Naive thymus-derived CD4-positive, alpha-beta T cell (primary cell): ENCODE results near the gene HM13. TPM values are rescaled to one million over a fixed set of nuclear protein-coding genes. Genes with fewer than 3 reads are reported as not detected.

Experiments used
- ATAC-seq: fragments of 150-1000 bp; cut with Tn5 transposase; 2 replicates; pipeline ENCODE4 v1.10.0; 2021; ENCODE audit warnings: mild to moderate bottlenecking, moderate library complexity
- CTCF ChIA-PET: fragments of 350-600 bp; sonication (Branson Sonifier 250); formaldehyde crosslinking; loops from one replicate; lab custom pipeline; 2021; ENCODE audit warnings: antibody characterized with exemption; lab: Charles Lee
- POLR2A ChIA-PET: fragments of 350-600 bp; sonication (Branson Sonifier 250); formaldehyde crosslinking; loops from one replicate; lab custom pipeline; 2021; ENCODE audit warnings: antibody characterized with exemption, inconsistent platforms; lab: Charles Lee
- DNase-seq, 9 donors: peaks; one replicate each; pipeline versions ENCODE4 v3.0.0 to v3.0.0-alpha.2; 2020 to 2022; ENCODE audit warnings: mixed read lengths in 1 of 9
- H3K27ac ChIP-seq: one replicate; pipeline ENCODE4 v1.7.0; 2013; ENCODE audit warnings: mild to moderate bottlenecking, low read depth, low read length, moderate library complexity
- H3K27me3 ChIP-seq, 2 donors: one replicate each; pipeline ENCODE4 v1.7.0; 2013; ENCODE audit warnings: low read length in 2 of 2, mild to moderate bottlenecking in 2 of 2, moderate library complexity in 2 of 2; ENCODE audit not compliant: control insufficient read depth in 2 of 2, insufficient read depth in 2 of 2
- H3K36me3 ChIP-seq, 3 experiments: 1 replicate in 2 of 3; 2 replicates in 1 of 3; pipeline ENCODE4 v1.7.0; 2013; ENCODE audit warnings: low read length in 3 of 3, mild to moderate bottlenecking in 3 of 3, moderate library complexity in 1 of 3; ENCODE audit not compliant: insufficient read depth in 3 of 3, control insufficient read depth in 2 of 3
- H3K4me1 ChIP-seq, 2 donors: one replicate each; pipeline ENCODE4 v1.7.0; 2013; ENCODE audit warnings: low read length in 2 of 2, mild to moderate bottlenecking in 2 of 2, moderate library complexity in 1 of 2; ENCODE audit not compliant: control insufficient read depth in 2 of 2, insufficient read depth in 2 of 2
- H3K4me3 ChIP-seq: 2 replicates; pipeline ENCODE4 v1.7.0; 2013; ENCODE audit warnings: mild to moderate bottlenecking, low read length
- H3K9me3 ChIP-seq, 3 experiments: 1 replicate in 2 of 3; 2 replicates in 1 of 3; pipeline ENCODE4 v1.7.0; 2013; ENCODE audit warnings: low read length in 3 of 3; ENCODE audit not compliant: control insufficient read depth in 2 of 3
- H3K27ac Mint-ChIP-seq, 9 donors: one replicate each; pipeline ENCODE4 v1.8.0; 2020 to 2022; ENCODE audit warnings: mixed read lengths in 9 of 9, mild to moderate bottlenecking in 8 of 9, moderate library complexity in 5 of 9, inconsistent platforms in 2 of 9
- H3K27me3 Mint-ChIP-seq, 5 donors: one replicate each; pipeline ENCODE4 v1.8.0; 2021 to 2022; ENCODE audit warnings: mixed read lengths in 5 of 5, mild to moderate bottlenecking in 1 of 5
- H3K36me3 Mint-ChIP-seq, 5 donors: one replicate each; pipeline ENCODE4 v1.8.0; 2020 to 2022; ENCODE audit warnings: mixed read lengths in 5 of 5, mild to moderate bottlenecking in 3 of 5, inconsistent platforms in 1 of 5
- H3K4me1 Mint-ChIP-seq, 7 donors: one replicate each; pipeline ENCODE4 v1.8.0; 2020 to 2022; ENCODE audit warnings: mixed read lengths in 7 of 7, mild to moderate bottlenecking in 3 of 7, inconsistent platforms in 1 of 7
- H3K4me3 Mint-ChIP-seq, 10 donors: one replicate each; pipeline ENCODE4 v1.8.0; 2020 to 2022; ENCODE audit warnings: mild to moderate bottlenecking in 10 of 10, mixed read lengths in 10 of 10, moderate library complexity in 6 of 10, inconsistent platforms in 2 of 10
- H3K9me3 Mint-ChIP-seq, 11 donors: one replicate each; pipeline ENCODE4 v1.8.0; 2020 to 2022; ENCODE audit warnings: mixed read lengths in 11 of 11, mild to moderate bottlenecking in 4 of 11, inconsistent platforms in 1 of 11, moderate library complexity in 1 of 11
- intact Hi-C, 2 donors: fragments of 100-400 bp; cut with micrococcal nuclease; formaldehyde crosslinking; loops; one replicate each; pipeline ENCODE4 v1.15.1; 2023
- polyA plus RNA-seq, 2 donors: library from polyadenylated mRNA; unstranded; fragments of 300-500 nt; fragmentation: Illumina TruSeq; gene quantifications; one replicate each; pipeline ENCODE4 v1.2.3, GENCODE V29; 2021
- total RNA-seq, 6 experiments: library from RNA in 5 of 6; stranded (reverse) in 5 of 6; gene quantifications; 1 replicate in 5 of 6; 2 replicates in 1 of 6; pipeline ENCODE4 v1.2.3 and lab custom pipeline; 2021 to 2026

Gene HM13
- total and polyA plus RNA-seq, 7 experiments from 2014 or later, result 102 to 197 (median 133) TPM

- Histone ChIP-seq H3K4me3 (no peak within 1 kb of the TSS), H3K9me3 (no peaks in the 10 kb centered on the region), H3K36me3 (no peaks in the 10 kb centered on the region), H3K4me1 (no peaks in the 10 kb centered on the region), H3K27me3 (peaks cover 0 to 5% of the 10 kb centered on the region in 2 donors), H3K27ac (no peak within 1 kb of the TSS)
- Mint-ChIP-seq H3K36me3 (peaks cover 0 to 6% (median 4%) of the 10 kb centered on the region in 5 donors), H3K4me1 (peaks cover 0 to 13% (median 3%) of the 10 kb centered on the region in 7 donors), H3K9me3 (peaks cover 0 to 11% (median 4%) of the 10 kb centered on the region in 11 donors), H3K27ac (no peak within 1 kb of the TSS), H3K4me3 (peak within 1 kb of the TSS in 3 of 10 donors; percentile 18 to 45 (median 25)), H3K27me3 (peaks cover 36 to 57% (median 51%) of the 10 kb centered on the region in 5 donors)
- no peak for DNase-seq
- intact Hi-C loops, result no loop called here
- ChIA-PET CTCF (no interaction called here), POLR2A (no interaction called here)
- peak; percentile 46 for ATAC-seq
Measured at GRCh38 chr20:31474758-31475427, 39.3 kb upstream of the HM13 start, which contains the start of the genes DEFB124 and REM1. Gene DEFB124, minus strand, starts transcription at chr20:31475127. Its CDS starts 2,114 bp downstream, at chr20:31473013. Gene REM1, plus strand, starts transcription at chr20:31475288. Its CDS starts 1,158 bp downstream, at chr20:31476446.

DNA sequence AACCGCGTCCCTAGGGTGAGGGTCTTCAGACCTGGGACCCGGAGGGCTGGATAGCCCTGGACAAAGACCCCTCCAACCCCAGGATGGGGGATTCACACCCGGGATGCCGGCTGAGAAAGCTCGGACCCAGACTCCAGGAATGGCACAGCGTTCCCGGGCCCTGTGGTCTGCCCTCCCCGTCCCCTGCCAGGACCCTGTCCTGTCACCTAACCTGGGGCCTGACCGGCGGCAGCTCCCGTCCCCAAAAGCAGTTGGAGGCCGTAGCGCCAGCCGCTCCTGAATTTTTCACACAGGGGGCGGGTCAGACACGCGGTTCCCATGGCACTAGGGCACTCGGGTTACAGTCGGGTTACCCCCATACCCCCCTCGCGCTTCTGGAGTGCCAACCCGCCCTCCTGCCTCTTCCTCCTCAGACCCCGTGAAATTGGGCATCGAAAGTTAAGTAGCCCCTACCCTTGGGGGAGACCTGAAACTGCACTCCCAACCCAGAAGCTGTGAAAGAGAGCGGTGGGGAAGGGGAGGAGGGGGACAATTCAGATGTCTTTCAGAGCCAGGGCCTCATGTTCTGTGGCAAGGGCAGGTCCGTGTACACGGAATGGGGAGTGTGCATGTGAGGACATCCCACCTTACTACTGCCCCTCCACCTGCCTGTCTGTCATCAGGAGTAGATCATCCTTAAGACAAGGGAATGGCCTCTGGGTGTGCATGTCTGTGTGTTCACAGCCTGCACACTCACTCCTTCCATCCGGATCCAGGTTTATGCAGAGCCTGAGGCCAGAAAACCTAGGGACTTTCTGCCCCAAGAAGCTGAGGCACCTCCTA lies 38.6 kb upstream of the HM13 start:
- H3K36me3 Mint-ChIP-seq, result peaks cover 0 to 6% (median 4%) of the 10 kb centered on the region in 5 donors
- no peak overlapping the region for H3K4me3 ChIP-seq
- ATAC-seq, result no peak
- H3K4me1 ChIP-seq, result no peaks in the 10 kb centered on the region
- H3K36me3 ChIP-seq, result no peaks in the 10 kb centered on the region
- H3K27ac Mint-ChIP-seq, result no peak overlapping the region
- no peaks in the 10 kb centered on the region for H3K9me3 ChIP-seq
- H3K27me3 Mint-ChIP-seq, result peaks cover 36 to 57% (median 51%) of the 10 kb centered on the region in 5 donors
- intact Hi-C loops, result no loop called here
- no peak for DNase-seq
- peaks cover 0 to 5% of the 10 kb centered on the region in 2 donors for H3K27me3 ChIP-seq
- H3K4me3 Mint-ChIP-seq, result peak overlapping the region in 2 of 10 donors; percentile 25 to 45
- H3K9me3 Mint-ChIP-seq, result peaks cover 0 to 11% (median 4%) of the 10 kb centered on the region in 11 donors
- ChIA-PET CTCF (no interaction called here), POLR2A (no interaction called here)
- peaks cover 0 to 13% (median 3%) of the 10 kb centered on the region in 7 donors for H3K4me1 Mint-ChIP-seq
- H3K27ac ChIP-seq, result no peak overlapping the region

DNA sequence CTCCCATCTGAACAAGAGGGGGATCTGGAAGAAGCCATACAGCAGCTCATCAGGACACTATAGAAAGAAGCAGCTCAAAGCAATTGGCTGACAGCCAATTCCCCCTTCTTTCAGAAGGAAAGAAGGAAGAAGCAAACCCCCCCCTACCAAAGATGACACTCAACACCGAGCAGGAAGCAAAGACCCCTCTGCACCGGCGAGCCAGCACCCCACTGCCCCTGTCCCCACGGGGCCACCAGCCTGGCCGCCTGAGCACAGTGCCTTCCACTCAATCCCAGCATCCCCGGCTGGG lies 38.0 kb upstream of the HM13 start:
- Histone ChIP-seq H3K27ac (no peak overlapping the region), H3K36me3 (no peaks in the 10 kb centered on the region), H3K9me3 (no peaks in the 10 kb centered on the region), H3K4me3 (no peak overlapping the region), H3K27me3 (peaks cover 0 to 5% of the 10 kb centered on the region in 2 donors), H3K4me1 (no peaks in the 10 kb centered on the region)
- Mint-ChIP-seq H3K9me3 (peaks cover 0 to 11% (median 4%) of the 10 kb centered on the region in 11 donors), H3K4me3 (no peak overlapping the region), H3K27ac (no peak overlapping the region), H3K4me1 (peaks cover 0 to 13% (median 3%) of the 10 kb centered on the region in 7 donors), H3K27me3 (peaks cover 37 to 57% (median 52%) of the 10 kb centered on the region in 5 donors), H3K36me3 (peaks cover 0 to 6% (median 4%) of the 10 kb centered on the region in 5 donors)
- DNase-seq, result no peak
- intact Hi-C loops, result no loop called here
- ATAC-seq, result no peak
- ChIA-PET POLR2A (no interaction called here), CTCF (no interaction called here)

GRCh38 chr20:31476643-31477215 lies 37.5 kb upstream of the HM13 start:
- Mint-ChIP-seq H3K9me3 (peaks cover 0 to 11% (median 4%) of the 10 kb centered on the region in 11 donors), H3K27me3 (peaks cover 39 to 61% (median 55%) of the 10 kb centered on the region in 5 donors), H3K36me3 (peaks cover 0 to 6% (median 4%) of the 10 kb centered on the region in 5 donors), H3K27ac (no peak overlapping the region), H3K4me1 (peaks cover 0 to 13% (median 3%) of the 10 kb centered on the region in 7 donors), H3K4me3 (no peak overlapping the region)
- DNase-seq (no peak), ATAC-seq (no peak)
- POLR2A ChIA-PET, result no interaction called here
- Histone ChIP-seq H3K4me1 (no peaks in the 10 kb centered on the region), H3K27me3 (peaks cover 0 to 5% of the 10 kb centered on the region in 2 donors), H3K27ac (no peak overlapping the region), H3K4me3 (no peak overlapping the region), H3K9me3 (no peaks in the 10 kb centered on the region), H3K36me3 (no peaks in the 10 kb centered on the region)
- intact Hi-C loops, result no loop called here
- CTCF ChIA-PET, result interaction anchor here (0.7 kb wide), 1 partner anchor 10 kb away, joined by 3 read pairs; no protein-coding TSS in a partner anchor

DNA sequence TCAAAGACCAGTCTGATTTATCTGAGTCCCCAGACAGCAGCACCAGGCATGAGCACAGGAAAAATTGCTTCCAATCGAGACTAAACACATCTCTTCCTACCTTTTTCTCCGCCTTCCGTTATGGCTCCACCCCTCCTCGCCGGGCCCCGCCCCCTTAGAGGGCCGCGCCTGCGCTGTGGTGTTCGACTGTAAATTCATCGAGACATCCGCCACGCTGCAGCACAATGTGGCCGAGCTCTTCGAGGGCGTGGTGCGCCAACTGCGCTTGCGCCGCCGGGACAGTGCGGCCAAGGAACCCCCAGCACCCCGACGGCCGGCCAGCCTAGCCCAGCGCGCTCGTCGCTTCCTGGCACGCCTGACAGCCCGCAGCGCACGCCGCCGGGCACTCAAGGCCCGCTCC lies 30.2 kb upstream of the HM13 start:
- peaks cover 0 to 14% (median 0%) of the 10 kb centered on the region in 7 donors for H3K4me1 Mint-ChIP-seq
- no peaks in the 10 kb centered on the region for H3K4me1 ChIP-seq
- H3K27me3 Mint-ChIP-seq, result peaks cover 23 to 39% (median 31%) of the 10 kb centered on the region in 5 donors
- H3K9me3 Mint-ChIP-seq, result peaks cover 0 to 3% (median 0%) of the 10 kb centered on the region in 11 donors
- ATAC-seq, result no peak
- ChIA-PET POLR2A (no interaction called here), CTCF (no interaction called here)
- peak in 2 of 9 donors; percentile 9 to 10 for DNase-seq
- H3K27me3 ChIP-seq, result peaks cover 0 to 3% of the 10 kb centered on the region in 2 donors
- peaks cover 0 to 6% (median 0%) of the 10 kb centered on the region in 5 donors for H3K36me3 Mint-ChIP-seq
- intact Hi-C loops, result no loop called here
- no peak overlapping the region for H3K27ac Mint-ChIP-seq
- no peaks in the 10 kb centered on the region for H3K36me3 ChIP-seq
- no peak overlapping the region for H3K4me3 Mint-ChIP-seq
- H3K27ac ChIP-seq, result no peak overlapping the region
- no peak overlapping the region for H3K4me3 ChIP-seq
- H3K9me3 ChIP-seq, result no peaks in the 10 kb centered on the region

- Mint-ChIP-seq H3K9me3 (peaks cover 0 to 3% (median 0%) of the 10 kb centered on the region in 11 donors), H3K27ac (no peak overlapping the region), H3K27me3 (peaks cover 23 to 39% (median 27%) of the 10 kb centered on the region in 5 donors), H3K4me1 (peaks cover 0 to 14% (median 0%) of the 10 kb centered on the region in 7 donors), H3K4me3 (no peak overlapping the region), H3K36me3 (peaks cover 0 to 6% (median 0%) of the 10 kb centered on the region in 5 donors)
- Histone ChIP-seq H3K4me3 (no peak overlapping the region), H3K4me1 (no peaks in the 10 kb centered on the region), H3K27ac (no peak overlapping the region), H3K27me3 (peaks cover 0 to 3% of the 10 kb centered on the region in 2 donors), H3K9me3 (no peaks in the 10 kb centered on the region), H3K36me3 (no peaks in the 10 kb centered on the region)
- DNase-seq (no peak), ATAC-seq (no peak)
- POLR2A ChIA-PET, result no interaction called here
- CTCF ChIA-PET, result no interaction called here
- intact Hi-C loops, result no loop called here
Measured at GRCh38 chr20:31485450-31486339, 28.5 kb upstream of the HM13 start.
